ENCODE results near the gene LMBR1L. TPM values are rescaled to one million over a fixed set of nuclear protein-coding genes. Genes with fewer than 3 reads are reported as not detected.
"Not testable (repeated sequence)": the region's sequence is repeated elsewhere in the genome, so short reads cannot be mapped to it uniquely, and the experiment has no call there.

Gene LMBR1L
- total RNA-seq, 1 donor from 2014 or later = 24.4 TPM

DNA sequence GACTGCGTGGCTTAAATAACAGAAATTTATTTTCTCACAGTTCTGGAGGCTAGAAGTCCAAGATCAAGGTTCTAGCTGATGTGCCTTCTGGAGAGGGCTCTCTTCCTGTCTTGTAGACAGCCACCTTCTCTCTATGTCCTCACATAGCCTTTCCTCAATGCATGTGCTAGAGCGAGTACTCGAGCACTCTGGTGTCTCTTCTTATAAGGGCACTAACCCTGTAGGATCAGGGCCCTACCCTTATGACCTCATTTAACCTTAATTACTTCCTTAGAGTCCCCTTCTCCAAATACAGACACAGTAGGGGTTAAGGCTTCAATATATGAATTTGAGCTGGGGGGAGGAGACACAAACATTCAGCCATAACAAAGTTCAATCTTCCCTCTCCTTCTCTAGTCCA lies 26.2 kb downstream of the LMBR1L start:
- no peak for ATAC-seq

GRCh38 chr12:49079793-49080192 lies 30.9 kb downstream of the LMBR1L start:
- no peak for ATAC-seq

DNA sequence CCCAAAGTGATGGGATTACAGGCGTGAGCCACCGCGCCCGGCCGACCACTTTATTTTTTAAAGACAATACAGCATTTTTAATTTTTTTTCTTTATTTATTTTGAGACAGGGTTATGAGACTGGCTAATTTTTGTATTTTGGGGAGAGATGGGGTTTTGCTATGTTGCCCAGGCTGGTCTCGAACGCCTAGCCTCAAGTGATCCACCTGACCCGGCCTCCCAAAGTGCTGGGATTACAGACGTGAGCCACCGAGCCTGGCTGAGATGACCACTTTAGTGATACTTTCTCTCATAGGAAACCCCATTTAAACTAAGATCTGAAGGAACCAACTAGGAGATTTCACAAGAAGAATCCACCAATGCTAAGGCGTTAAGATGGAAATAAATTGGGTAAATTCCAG lies 39.7 kb downstream of the LMBR1L start:
- no peak for ATAC-seq

DNA sequence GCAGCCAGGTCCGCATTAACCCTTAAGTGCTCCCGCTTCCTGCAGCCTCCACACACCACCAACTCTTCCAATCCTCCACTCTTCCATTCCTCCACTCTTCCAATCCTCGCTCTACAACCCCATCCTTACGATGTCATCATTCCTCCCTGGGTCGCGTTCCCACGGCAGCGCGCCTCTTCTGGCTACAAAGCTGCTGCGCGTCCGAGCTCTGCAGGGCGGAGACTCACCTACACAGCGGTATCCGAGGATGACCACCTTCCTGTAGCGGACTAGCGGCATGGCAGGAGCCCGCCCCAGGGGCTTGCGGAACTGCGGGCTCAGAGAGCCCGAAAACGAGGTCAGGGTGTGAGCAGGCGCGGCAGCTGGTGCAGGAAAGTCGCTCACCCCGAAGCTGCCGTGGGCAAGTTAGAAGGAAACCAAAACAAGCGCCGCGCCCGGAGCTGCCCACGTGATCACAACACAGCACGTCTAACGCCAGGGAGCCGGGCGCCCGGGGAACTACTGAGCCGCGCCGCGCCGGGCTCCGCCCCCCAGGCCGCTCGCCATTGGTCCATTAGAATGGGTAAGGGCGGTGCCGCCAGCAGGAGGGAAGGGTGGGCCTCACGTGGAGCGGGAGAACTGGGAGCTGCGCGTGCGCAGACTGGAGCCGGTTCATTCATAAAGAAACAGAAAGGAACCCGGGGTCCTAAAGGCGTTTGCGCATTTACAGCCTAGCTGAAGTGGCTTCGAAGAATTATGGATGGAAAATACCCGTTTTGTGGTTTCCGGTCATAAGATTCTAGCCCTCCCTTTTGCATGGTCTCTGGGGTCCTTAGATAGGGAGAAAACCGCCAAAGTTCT lies 40.9 kb downstream of the LMBR1L start, which contains the start of gene RHEBL1:
Gene RHEBL1, minus strand, starts transcription at position 473 of the 840 bp plus-strand sequence. Its CDS starts 194 bp downstream, at position 279.
- peak; percentile 100 for ATAC-seq

GRCh38 chr12:49068879-49069506 lies 41.7 kb downstream of the LMBR1L start:
- ATAC-seq = no peak

DNA sequence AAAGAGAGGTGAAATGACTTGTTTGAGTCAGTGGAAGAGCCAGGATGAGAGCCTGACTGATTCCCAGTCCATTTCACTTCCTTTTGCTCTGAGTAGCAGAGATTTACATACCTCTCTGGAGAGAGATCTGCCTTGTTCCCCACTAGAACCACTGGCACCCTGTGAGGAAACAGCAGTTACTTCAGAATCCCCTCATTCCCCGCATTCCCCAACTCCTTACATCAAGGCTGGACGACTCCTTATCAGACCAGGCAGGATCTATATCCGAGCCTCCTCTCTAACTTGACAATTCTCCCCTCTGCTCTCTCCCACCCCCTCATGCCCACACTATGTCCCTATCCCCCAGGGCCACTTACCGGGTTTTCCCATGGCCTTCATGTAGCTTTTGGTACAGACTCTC lies 44.5 kb downstream of the LMBR1L start:
- ATAC-seq = no peak

- ATAC-seq = no peak
Observed at GRCh38 chr12:49064767-49065152, 45.9 kb downstream of the LMBR1L start.

DNA sequence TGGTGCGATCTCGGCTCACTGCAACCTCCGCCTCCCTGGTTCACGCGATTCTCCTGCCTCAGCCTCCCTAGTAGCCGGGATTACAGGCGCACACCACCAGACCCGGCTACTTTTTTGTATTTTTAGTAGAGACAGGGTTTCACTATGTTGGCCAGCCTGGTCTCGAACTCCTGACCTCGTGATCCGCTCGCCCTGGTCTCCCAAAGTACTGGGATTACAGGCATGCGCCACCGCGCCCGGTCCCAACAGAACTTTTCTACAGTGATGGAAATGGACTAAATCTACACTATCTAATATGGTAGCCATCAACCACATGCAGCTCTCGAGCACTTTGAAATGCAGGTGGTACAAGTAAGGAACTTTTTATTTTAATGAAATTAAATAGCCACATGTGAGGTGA lies 48.7 kb downstream of the LMBR1L start:
- ATAC-seq = not testable (repeated sequence)

- ATAC-seq = no peak
Observed at GRCh38 chr12:49061157-49061650, 49.4 kb downstream of the LMBR1L start.

GRCh38 chr12:49060237-49061156 lies 50.1 kb downstream of the LMBR1L start, which contains the start of gene KMT2D:
KMT2D (minus strand) TSS chr12:49060794; CDS start chr12:49055324, 5,470 bp downstream.
- ATAC-seq = peak; percentile 83

DNA sequence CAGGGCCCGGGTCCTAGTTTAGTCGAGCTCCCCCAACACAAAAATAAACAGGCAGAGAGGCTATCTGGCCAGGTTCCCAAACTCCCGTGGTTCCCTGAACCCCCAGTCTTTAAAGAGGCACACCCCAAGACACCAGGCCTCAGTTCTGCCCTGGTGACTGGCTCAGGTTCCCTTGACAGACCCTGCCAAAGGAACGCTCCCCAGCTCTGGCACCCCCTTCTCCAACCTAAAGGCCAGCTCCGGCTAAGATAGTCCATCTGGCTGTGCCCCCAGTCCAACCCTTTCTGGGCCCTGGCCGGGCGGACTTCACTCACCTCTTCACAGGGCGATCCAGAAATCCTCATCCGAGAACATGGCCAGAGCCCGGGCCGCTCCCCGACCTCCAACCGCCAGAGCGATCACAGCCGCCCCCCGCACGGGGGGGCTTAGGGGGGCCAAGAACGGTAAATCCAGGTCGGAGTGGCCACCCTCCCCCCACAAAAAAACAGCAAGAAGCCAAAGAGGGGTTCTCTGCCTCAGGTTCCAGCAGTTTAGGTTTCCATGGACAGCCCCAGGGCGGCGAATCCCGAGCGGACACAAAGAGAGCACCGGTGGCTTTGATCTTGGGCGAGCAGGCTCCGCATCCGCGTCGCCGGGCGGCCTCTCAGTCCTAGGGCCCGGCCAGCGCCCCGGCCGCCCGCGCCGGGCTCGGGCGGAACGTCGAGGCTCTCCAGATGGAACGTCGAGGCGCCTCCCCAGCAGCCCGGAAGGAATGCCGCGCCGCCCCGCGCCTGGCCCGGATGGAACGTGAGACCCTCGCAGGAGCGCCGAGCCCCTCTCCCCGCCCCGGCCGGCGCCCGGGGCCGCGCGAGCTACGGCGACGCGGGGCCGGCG lies 51.1 kb downstream of the LMBR1L start:
- ATAC-seq = peak; percentile 5

DNA sequence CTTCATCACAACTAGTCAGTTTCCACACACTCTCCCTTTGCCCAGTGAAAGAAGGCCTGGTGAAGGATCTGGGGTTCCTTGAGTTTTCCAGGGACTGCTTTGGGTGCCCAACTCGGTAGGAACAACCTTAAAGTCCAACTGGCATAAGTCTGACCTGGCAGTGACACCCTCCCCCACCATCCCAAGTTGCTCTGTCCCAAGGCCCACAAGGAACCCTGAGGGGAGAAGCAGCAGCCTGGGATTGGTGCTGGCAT lies 51.7 kb downstream of the LMBR1L start:
- ATAC-seq = no peak

DNA sequence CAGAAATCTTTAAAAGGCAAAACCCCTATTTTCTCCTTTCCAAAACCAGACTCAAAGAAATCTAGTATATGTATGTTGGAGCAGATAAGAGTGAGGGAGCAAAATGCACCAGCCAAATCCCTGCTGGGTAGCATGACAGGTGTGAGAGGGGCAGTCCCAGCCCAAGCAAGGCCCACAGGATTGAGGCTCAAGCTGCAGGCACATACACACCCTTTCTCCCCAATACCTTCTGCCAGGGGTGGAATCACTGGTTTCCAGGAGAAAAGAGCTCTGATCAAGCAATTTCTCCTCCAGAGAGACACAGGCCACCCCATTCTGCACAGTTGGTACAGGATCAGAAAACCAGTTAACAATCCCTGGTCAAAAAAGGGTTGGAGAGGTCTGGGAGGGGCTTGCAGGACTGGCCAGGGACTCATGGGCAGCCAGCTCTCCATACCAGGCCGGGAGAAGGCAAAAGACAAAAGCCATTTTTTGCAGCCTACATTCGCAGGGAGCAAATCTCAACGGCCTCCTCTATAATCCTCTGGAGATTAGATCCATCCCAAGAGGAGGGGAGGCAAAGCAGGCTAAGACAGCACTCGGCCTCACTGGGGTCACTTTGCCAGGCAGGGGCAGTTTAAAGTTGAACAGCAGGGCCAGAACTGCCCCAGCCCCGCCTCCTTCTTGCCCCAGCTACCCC lies 52.1 kb downstream of the LMBR1L start:
- no peak for ATAC-seq

GRCh38 chr12:49057888-49058287 lies 52.8 kb downstream of the LMBR1L start:
- ATAC-seq = no peak

DNA sequence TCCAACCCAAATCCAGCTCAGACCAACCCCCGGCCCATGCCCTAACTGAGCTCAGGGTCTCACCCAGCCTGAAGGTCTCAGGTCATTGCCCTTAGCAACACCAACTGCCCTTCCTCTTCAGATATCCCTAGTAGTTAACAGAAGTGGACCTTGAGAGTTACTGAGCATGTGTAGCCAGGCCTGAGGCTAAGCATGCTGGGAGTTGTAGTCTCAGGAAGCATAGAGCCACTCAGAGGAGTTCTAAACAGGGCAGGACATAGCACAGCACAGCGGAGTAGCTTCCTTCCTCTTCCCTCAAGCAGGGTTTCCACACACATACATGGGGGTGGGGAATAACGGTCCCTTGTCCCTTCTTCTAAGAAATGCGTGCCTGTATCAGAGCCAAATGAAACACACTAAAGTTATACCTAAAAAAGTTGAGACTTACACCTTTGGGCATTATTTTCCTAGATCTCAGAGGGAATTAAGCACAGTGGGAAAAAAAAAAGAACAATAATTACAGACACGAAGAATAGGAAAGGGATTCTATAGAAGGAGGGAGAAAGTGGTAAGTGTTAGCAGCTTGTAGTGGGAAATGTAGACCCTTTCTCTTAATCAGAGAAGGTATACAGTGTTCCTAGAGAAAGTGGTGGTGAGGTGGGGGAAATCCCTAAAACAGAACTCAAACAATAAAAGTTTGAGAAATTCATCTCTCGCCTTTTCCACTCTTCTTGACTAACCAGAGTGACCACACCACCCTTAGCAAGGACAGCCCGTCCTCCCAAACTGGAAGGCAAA lies 54.5 kb downstream of the LMBR1L start:
- ATAC-seq = peak; percentile 56

- no peak for ATAC-seq
Observed at GRCh38 chr12:49055092-49055491, 55.6 kb downstream of the LMBR1L start.

DNA sequence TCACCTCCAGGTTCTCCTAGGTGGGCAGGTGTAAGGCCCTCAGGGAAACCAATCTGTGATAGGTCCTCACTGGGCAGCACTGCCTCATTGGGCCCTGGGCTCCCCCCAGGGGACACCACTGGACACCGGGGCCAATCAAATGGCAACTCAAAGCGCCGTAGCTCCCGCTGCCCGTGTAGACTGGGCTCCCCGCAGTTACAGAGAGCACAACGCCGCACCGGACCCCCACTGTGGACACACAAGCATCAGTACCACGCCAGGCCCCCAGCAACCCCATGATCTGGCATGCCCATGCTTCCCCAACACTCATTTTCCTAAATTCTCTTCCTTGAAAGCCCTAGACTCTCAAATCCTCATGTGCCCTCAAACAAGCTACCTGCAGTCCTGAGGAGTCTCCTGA lies 56.1 kb downstream of the LMBR1L start:
- no peak for ATAC-seq

GRCh38 chr12:49054096-49054495 lies 56.6 kb downstream of the LMBR1L start:
- ATAC-seq = no peak

DNA sequence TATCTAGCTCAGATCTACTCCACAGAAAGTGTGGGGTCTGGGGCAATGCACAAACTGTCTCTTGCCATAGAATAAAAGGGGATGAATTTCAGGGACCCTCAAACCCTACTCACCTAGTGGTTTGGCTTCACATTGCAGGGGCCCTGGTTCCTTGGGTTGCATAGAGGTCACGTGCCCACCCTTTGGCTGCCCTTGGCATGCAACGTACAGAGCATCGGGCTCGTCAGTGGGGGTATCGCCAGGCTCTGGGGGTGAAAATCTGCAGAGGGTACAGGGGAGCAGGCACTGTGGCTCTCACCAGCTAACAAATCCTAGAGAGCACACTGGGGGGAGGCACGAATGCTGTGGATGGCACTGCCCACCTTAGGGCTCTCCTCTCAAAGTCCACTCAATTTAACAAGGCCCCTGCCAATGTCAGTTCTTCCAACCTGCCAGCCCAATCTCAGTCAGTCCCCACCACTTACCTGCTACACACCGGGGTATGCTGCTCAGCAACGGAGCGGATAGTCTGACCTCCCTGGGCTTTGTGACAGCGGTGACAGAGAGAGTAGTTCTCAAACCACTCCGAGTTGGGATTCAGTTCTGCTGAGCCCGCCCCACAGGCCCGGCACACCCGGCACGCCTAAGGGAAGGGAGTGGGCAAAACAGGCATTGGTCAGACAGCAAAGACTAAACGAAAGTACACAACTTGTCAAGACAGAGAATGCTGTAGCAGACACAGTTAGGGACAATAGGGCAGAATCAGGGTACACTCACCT lies 58.0 kb downstream of the LMBR1L start:
- ATAC-seq = peak; percentile 55

Data from esophagus mucosa (tissue), 1 donor.